Measurements from ENCODE around the gene PCDHA12. TPM values are rescaled to one million over a fixed set of nuclear protein-coding genes. Genes with fewer than 3 reads are reported as not detected.
A peak's percentile ranks its signal among the peaks of the same experiment; 100 is the strongest.

PCDHA12 gene
- total RNA-seq, 1 donor from 2014 or later, result under 0.01 TPM

GRCh38 chr5:140926443-140927227 is 51.5 kb downstream of the PCDHA12 start:
- DNase-seq (ENCODE audit: low read depth), result peak; percentile 56
- FAIRE-seq, result no peak
- peak overlapping the region; percentile 41 for H3K4me3 ChIP-seq (ENCODE audit: low read depth, low read length)
- TF ChIP-seq CTCF (IDR thresholded peaks at IDR 0.05; ENCODE audit: insufficient read depth, low read length, severe bottlenecking), result peak; percentile 99
- no peaks in the 10 kb centered on the region for H3K36me3 ChIP-seq (ENCODE audit: control insufficient read depth, insufficient read depth, low read length)
- peaks cover 13% of the 10 kb centered on the region for H3K27me3 ChIP-seq (ENCODE audit: control insufficient read depth, insufficient read depth, low read length)

- FAIRE-seq (no peak), DNase-seq (ENCODE audit: low read depth) (peak; percentile 10)
- Histone ChIP-seq H3K27me3 (ENCODE audit: control insufficient read depth, insufficient read depth, low read length) (peaks cover 13% of the 10 kb centered on the region), H3K4me3 (ENCODE audit: low read depth, low read length) (peak overlapping the region; percentile 41), H3K36me3 (ENCODE audit: control insufficient read depth, insufficient read depth, low read length) (no peaks in the 10 kb centered on the region)
- no peak for TF ChIP-seq CTCF (IDR thresholded peaks at IDR 0.05; ENCODE audit: insufficient read depth, low read length, severe bottlenecking)
Measured at GRCh38 chr5:140927228-140927573, 52.1 kb downstream of the PCDHA12 start.

Other genes with a start within 250 kb of the PCDHA12 start
- gene CD14, start 242.1 kb upstream of the PCDHA12 start, total RNA-seq, result 2.3 and 3.2 TPM in 2 replicates
- gene TMCO6, start 235.9 kb upstream of the PCDHA12 start, total RNA-seq, result 15.7 and 18.2 TPM in 2 replicates
- gene NDUFA2, start 227.7 kb upstream of the PCDHA12 start, total RNA-seq, result 16.8 and 46.5 TPM in 2 replicates
- 58.4 and 98.7 TPM in 2 replicates for gene IK, start 227.5 kb upstream of the PCDHA12 start, total RNA-seq
- 35.7 and 40.8 TPM in 2 replicates for gene WDR55, start 210.4 kb upstream of the PCDHA12 start, total RNA-seq
- gene DND1, start 201.7 kb upstream of the PCDHA12 start, total RNA-seq, result 0.26 TPM in 2 replicates
- gene HARS1, start 183.9 kb upstream of the PCDHA12 start, total RNA-seq, result 55.3 and 73.0 TPM in 2 replicates
- 28.9 and 32.9 TPM in 2 replicates for gene HARS2, start 183.9 kb upstream of the PCDHA12 start, total RNA-seq
- gene ZMAT2, start 174.9 kb upstream of the PCDHA12 start, total RNA-seq, result 47.1 and 76.7 TPM in 2 replicates
- gene PCDHA1, start 89.2 kb upstream of the PCDHA12 start, total RNA-seq, result under 0.01 TPM in 1 of 2 replicates, not detected in the other
- under 0.01 TPM in 1 of 2 replicates, not detected in the other for gene PCDHA2, start 80.5 kb upstream of the PCDHA12 start, total RNA-seq
- gene PCDHA3, start 74.3 kb upstream of the PCDHA12 start, total RNA-seq, result under 0.01 TPM in 1 of 2 replicates, not detected in the other
- 0.26 and 0.77 TPM in 2 replicates for gene PCDHA4, start 68.2 kb upstream of the PCDHA12 start, total RNA-seq
- gene PCDHA5, start 53.7 kb upstream of the PCDHA12 start, total RNA-seq, result 0.13 TPM in 1 of 2 replicates, not detected in the other
- 0.13 TPM in 1 of 2 replicates, not detected in the other for gene PCDHA6, start 47.3 kb upstream of the PCDHA12 start, total RNA-seq
- gene PCDHA7, start 41.0 kb upstream of the PCDHA12 start, total RNA-seq, result under 0.01 and 0.13 TPM in 2 replicates
- gene PCDHA8, start 34.1 kb upstream of the PCDHA12 start, total RNA-seq, result 0.13 TPM in 1 of 2 replicates, not detected in the other
- gene PCDHA9, start 26.9 kb upstream of the PCDHA12 start, total RNA-seq, result under 0.01 TPM in 2 replicates
- gene PCDHA10, start 19.4 kb upstream of the PCDHA12 start, total RNA-seq, result under 0.01 TPM in 2 replicates
- gene PCDHA11, start 6.4 kb upstream of the PCDHA12 start, total RNA-seq, result 0.79 and 1.8 TPM in 2 replicates
- gene PCDHA13, start 6.8 kb downstream of the PCDHA12 start, total RNA-seq, result 0.13 and 0.26 TPM in 2 replicates
- 1.6 and 1.7 TPM in 2 replicates for gene PCDHAC1, start 51.0 kb downstream of the PCDHA12 start, total RNA-seq
- gene PCDHAC2, start 91.2 kb downstream of the PCDHA12 start, total RNA-seq, result 14.1 and 16.8 TPM in 2 replicates
- not detected in 2 replicates for gene PCDHB1, start 176.1 kb downstream of the PCDHA12 start, total RNA-seq
- 0.26 and 1.1 TPM in 2 replicates for gene PCDHB2, start 219.3 kb downstream of the PCDHA12 start, total RNA-seq
- under 0.01 and 0.13 TPM in 2 replicates for gene PCDHB3, start 225.2 kb downstream of the PCDHA12 start, total RNA-seq
- 0.13 TPM in 1 of 2 replicates, not detected in the other for gene PCDHB4, start 246.5 kb downstream of the PCDHA12 start, total RNA-seq